MCF 10A (cell line): ENCODE results near the gene OSBP2. TPM values are rescaled to one million over a fixed set of nuclear protein-coding genes. Genes with fewer than 3 reads are reported as not detected.
A peak's percentile ranks its signal among the peaks of the same experiment; 100 is the strongest.

Source experiments
- BruUV-seq: library from RNA; stranded (reverse); fragments of 400-500 nt; replicated peaks from 2 replicates; lab custom pipeline; 2021; lab: Mats Ljungman, UMichigan
- CTCF ChIA-PET: fragments of 300-600 bp; sonication (Branson Sonifier 250); formaldehyde crosslinking; extraction: SDS; loops from one replicate; lab custom pipeline; 2021; ENCODE audit warnings: antibody characterized with exemption, inconsistent platforms; lab: Yijun Ruan, JAX
- POLR2A ChIA-PET: fragments of 300-600, 350-650 bp; sonication (Branson Sonifier 250); formaldehyde crosslinking; extraction: SDS; loops from one replicate; lab custom pipeline; 2020; ENCODE audit warnings: antibody characterized with exemption, inconsistent platforms; lab: Yijun Ruan, JAX
- DNase-seq: peaks from one replicate; pipeline ENCODE4 v3.0.0-alpha.2; 2018; ENCODE audit not compliant: unreplicated experiment
- H3K27ac Mint-ChIP-seq: one replicate; pipeline ENCODE4 v1.8.0; 2022; ENCODE audit warnings: mild to moderate bottlenecking, low read depth, mixed read lengths; ENCODE audit not compliant: unreplicated experiment
- H3K27me3 Mint-ChIP-seq: one replicate; pipeline ENCODE4 v1.8.0; 2022; ENCODE audit warnings: mixed read lengths; ENCODE audit not compliant: insufficient read depth, unreplicated experiment
- H3K36me3 Mint-ChIP-seq: one replicate; pipeline ENCODE4 v1.8.0; 2022; ENCODE audit warnings: mild to moderate bottlenecking, moderate library complexity, mixed read lengths; ENCODE audit not compliant: insufficient read depth, unreplicated experiment
- H3K4me1 Mint-ChIP-seq: one replicate; pipeline ENCODE4 v1.8.0; 2022; ENCODE audit warnings: mixed read lengths; ENCODE audit not compliant: insufficient read depth, unreplicated experiment
- H3K4me3 Mint-ChIP-seq: one replicate; pipeline ENCODE4 v1.8.0; 2022; ENCODE audit warnings: mild to moderate bottlenecking, moderate library complexity, mixed read lengths; ENCODE audit not compliant: unreplicated experiment
- H3K9me3 Mint-ChIP-seq: one replicate; pipeline ENCODE4 v1.8.0; 2022; ENCODE audit warnings: mixed read lengths; ENCODE audit not compliant: unreplicated experiment
- CTCF ChIP-seq: fragments of 200-600 bp; IDR thresholded peaks from one replicate; pipeline ENCODE4 v1.8.0; 2022; ENCODE audit warnings: antibody characterized with exemption, mild to moderate bottlenecking; ENCODE audit not compliant: unreplicated experiment
- intact Hi-C: fragments of 100-400 bp; cut with micrococcal nuclease; formaldehyde crosslinking; loops from 2 replicates; pipeline ENCODE4 v1.14.1; 2022
- total RNA-seq: library from RNA; stranded (reverse); gene quantifications from 2 replicates; pipeline ENCODE4 v1.2.3, GENCODE V29; 2022

The OSBP2 gene
- total RNA-seq, 1 experiment from 2014 or later, result 276 TPM

GRCh38 chr22:30889268-30889995, 194.8 kb downstream of the OSBP2 start:
- POLR2A ChIA-PET, result interaction anchor here (1.3 kb wide), 1 partner anchor 125 kb away, joined by 4 read pairs; no protein-coding TSS in a partner anchor
- no peak for TF ChIP-seq CTCF
- Mint-ChIP-seq H3K27me3 (no peaks in the 10 kb centered on the region), H3K9me3 (no peaks in the 10 kb centered on the region), H3K27ac (no peak overlapping the region), H3K36me3 (peaks cover 32% of the 10 kb centered on the region), H3K4me3 (no peak overlapping the region), H3K4me1 (no peaks in the 10 kb centered on the region)
- CTCF ChIA-PET, result interaction anchor here (0.5 to 3.0 kb wide), 21 partner anchors 8 to 234 kb away, joined by 3 to 20 read pairs (median 4); no protein-coding TSS in a partner anchor
- no TSS peak for BruUV-seq
- intact Hi-C loops, result loop anchor here (5.0 kb wide), 1 partner anchor 87 kb away; no protein-coding TSS in a partner anchor
- DNase-seq, result no peak

- intact Hi-C loops, result loop anchor here (2.0 to 5.0 kb wide), 2 partner anchors 59 to 88 kb away; no protein-coding TSS in a partner anchor
- no peak for TF ChIP-seq CTCF
- Mint-ChIP-seq H3K4me1 (no peaks in the 10 kb centered on the region), H3K27me3 (no peaks in the 10 kb centered on the region), H3K4me3 (no peak overlapping the region), H3K36me3 (peaks cover 33% of the 10 kb centered on the region), H3K27ac (no peak overlapping the region), H3K9me3 (no peaks in the 10 kb centered on the region)
- no TSS peak for BruUV-seq
- no peak for DNase-seq
- ChIA-PET CTCF (interaction anchor here (0.5 to 3.0 kb wide), 18 partner anchors 8 to 235 kb away, joined by 3 to 20 read pairs (median 5); no protein-coding TSS in a partner anchor), POLR2A (no interaction called here)
Measured at GRCh38 chr22:30889996-30890480, 195.4 kb downstream of the OSBP2 start.

GRCh38 chr22:30890686-30891442, 196.2 kb downstream of the OSBP2 start:
- Mint-ChIP-seq H3K27ac (no peak overlapping the region), H3K36me3 (peaks cover 34% of the 10 kb centered on the region), H3K27me3 (no peaks in the 10 kb centered on the region), H3K4me1 (no peaks in the 10 kb centered on the region), H3K9me3 (no peaks in the 10 kb centered on the region), H3K4me3 (no peak overlapping the region)
- intact Hi-C loops, result loop anchor here (2.0 kb wide), 1 partner anchor 60 kb away; no protein-coding TSS in a partner anchor
- ChIA-PET POLR2A (interaction anchor here (1.2 kb wide), 1 partner anchor 49 kb away, joined by 3 read pairs; no protein-coding TSS in a partner anchor), CTCF (interaction anchor here (0.5 to 3.0 kb wide), 29 partner anchors 12 to 256 kb away, joined by 3 to 20 read pairs (median 4); no protein-coding TSS in a partner anchor)
- peak; percentile 76 for TF ChIP-seq CTCF
- no TSS peak for BruUV-seq
- peak; percentile 57 for DNase-seq

GRCh38 chr22:30891443-30891755, 196.7 kb downstream of the OSBP2 start:
- no TSS peak for BruUV-seq
- intact Hi-C loops, result loop anchor here (2.0 kb wide), 1 partner anchor 61 kb away; no protein-coding TSS in a partner anchor
- Mint-ChIP-seq H3K4me3 (no peak overlapping the region), H3K36me3 (peaks cover 39% of the 10 kb centered on the region), H3K27ac (no peak overlapping the region), H3K27me3 (no peaks in the 10 kb centered on the region), H3K9me3 (no peaks in the 10 kb centered on the region), H3K4me1 (no peaks in the 10 kb centered on the region)
- ChIA-PET CTCF (interaction anchor here (0.6 to 3.0 kb wide), 26 partner anchors 12 to 179 kb away, joined by 3 to 20 read pairs (median 5); no protein-coding TSS in a partner anchor), POLR2A (interaction anchor here (0.6 to 1.2 kb wide), 2 partner anchors 50 to 87 kb away, joined by 3 read pairs; no protein-coding TSS in a partner anchor)
- DNase-seq, result no peak
- no peak for TF ChIP-seq CTCF
